Measurements from ENCODE around the gene LRTM2.
"Not testable (repeated sequence)": the region's sequence is repeated elsewhere in the genome, so short reads cannot be mapped to it uniquely, and the experiment has no call there.

Gene LRTM2

GRCh38 chr12:1811281-1811947 lies 9.0 kb upstream of the LRTM2 start:
- Histone ChIP-seq H3K4me3 (no peak overlapping the region), H3K4me1 (no peaks in the 10 kb centered on the region), H3K9me3 (no peaks in the 10 kb centered on the region), H3K27me3 (ENCODE audit: low read depth) (no peaks in the 10 kb centered on the region; the same call in 1 of the 2 replicates), H3K36me3 (replicated peaks) (no peaks in the 10 kb centered on the region)
- DNase-seq (ENCODE audit: low spot score in 2 of 2) = no peak
- in situ Hi-C loops (cut with MboI; ENCODE audit: low sequenced_read_pairs) = no loop called here

GRCh38 chr12:1811948-1812291 lies 8.4 kb upstream of the LRTM2 start:
- no peaks in the 10 kb centered on the region for H3K36me3 ChIP-seq (replicated peaks)
- in situ Hi-C loops (cut with MboI; ENCODE audit: low sequenced_read_pairs) = no loop called here
- H3K4me1 ChIP-seq = no peaks in the 10 kb centered on the region
- H3K9me3 ChIP-seq = no peaks in the 10 kb centered on the region
- no peaks in the 10 kb centered on the region; the same call in 1 of the 2 replicates for H3K27me3 ChIP-seq (ENCODE audit: low read depth)
- DNase-seq (ENCODE audit: low spot score in 2 of 2) = no peak
- H3K4me3 ChIP-seq = no peak overlapping the region

DNA sequence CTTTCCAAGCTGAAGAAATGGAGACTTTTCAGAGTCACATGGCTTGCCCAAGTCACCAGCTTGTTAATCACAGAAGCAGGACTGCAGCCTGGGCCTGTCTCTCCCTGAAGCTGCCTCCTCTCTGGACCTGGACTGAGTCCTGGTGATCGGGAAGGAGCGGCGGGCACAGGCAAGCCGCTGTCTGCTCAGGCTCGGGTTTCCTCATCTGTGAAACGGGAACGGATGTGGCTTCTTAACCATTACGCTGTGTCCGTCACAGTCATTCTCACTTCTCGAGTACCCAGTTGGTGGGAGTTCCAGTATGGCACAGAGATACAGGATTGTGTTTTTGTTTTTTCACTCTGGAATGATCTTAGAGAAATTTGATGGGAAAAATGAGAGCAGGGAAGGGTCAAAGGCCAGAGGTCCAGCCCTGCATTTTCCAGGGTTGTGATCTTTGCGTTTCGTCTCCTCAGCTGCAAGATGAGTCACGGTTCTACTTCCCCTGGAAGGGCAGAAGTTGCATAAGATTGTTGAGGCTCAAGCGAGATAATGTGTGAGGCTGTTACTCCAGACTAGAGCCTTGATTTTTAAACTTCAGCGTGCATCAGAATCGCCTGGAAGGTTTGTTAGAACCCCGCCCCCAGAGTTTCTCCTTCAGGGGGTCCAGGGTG lies 7.6 kb upstream of the LRTM2 start:
- no peak overlapping the region for H3K4me3 ChIP-seq
- DNase-seq (ENCODE audit: low spot score in 2 of 2) = no peak
- in situ Hi-C loops (cut with MboI; ENCODE audit: low sequenced_read_pairs) = no loop called here
- H3K9me3 ChIP-seq = no peaks in the 10 kb centered on the region
- H3K4me1 ChIP-seq = no peaks in the 10 kb centered on the region
- no peaks in the 10 kb centered on the region for H3K36me3 ChIP-seq (replicated peaks)
- no peaks in the 10 kb centered on the region; the same call in 1 of the 2 replicates for H3K27me3 ChIP-seq (ENCODE audit: low read depth)

DNA sequence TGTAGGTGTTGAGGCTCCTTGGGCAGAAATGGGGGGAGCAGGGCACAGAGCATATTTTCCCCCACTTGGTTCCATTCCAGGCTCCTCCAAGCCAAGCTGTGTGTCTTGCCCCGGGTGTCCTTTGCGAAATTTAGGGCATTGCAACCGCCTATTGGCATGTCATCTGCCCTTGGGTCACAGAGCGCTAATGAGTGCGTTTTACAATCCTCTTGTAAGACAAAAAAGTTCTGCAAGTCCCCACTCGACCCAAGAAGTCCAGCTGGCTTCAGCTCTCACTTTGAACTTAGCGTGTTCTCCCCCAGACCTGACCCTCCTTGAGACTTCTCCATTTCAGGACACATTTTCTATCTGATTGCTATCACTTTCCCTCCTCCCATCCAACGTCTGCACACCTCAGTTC lies 6.1 kb upstream of the LRTM2 start:
- no peak for DNase-seq (ENCODE audit: low spot score in 2 of 2)
- Histone ChIP-seq H3K27me3 (ENCODE audit: low read depth) (no peaks in the 10 kb centered on the region; the same call in 1 of the 2 replicates), H3K36me3 (replicated peaks) (no peaks in the 10 kb centered on the region), H3K9me3 (no peaks in the 10 kb centered on the region), H3K4me3 (no peak overlapping the region), H3K4me1 (no peaks in the 10 kb centered on the region)
- in situ Hi-C loops (cut with MboI; ENCODE audit: low sequenced_read_pairs) = no loop called here

DNA sequence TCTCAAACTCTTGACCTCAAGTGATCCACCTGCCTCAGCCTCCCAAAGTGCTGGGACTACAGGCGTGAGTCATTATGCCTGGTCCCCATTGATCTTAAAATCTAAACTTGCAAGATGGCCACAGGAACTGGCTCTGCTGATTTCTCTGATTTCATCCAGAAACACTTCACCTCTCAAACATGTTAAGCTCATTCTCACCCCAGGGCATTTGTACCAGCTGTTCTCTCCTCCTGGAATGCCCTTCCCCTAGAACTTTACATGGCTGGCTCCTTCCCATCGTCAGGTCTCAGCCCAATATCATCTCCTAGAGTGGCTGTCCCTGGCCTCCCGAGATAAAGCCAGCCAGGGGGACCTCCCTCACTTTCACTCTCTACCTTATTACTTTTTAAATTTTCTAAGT lies 5.3 kb upstream of the LRTM2 start:
- no peak for DNase-seq (ENCODE audit: low spot score in 2 of 2)
- Histone ChIP-seq H3K4me3 (no peak overlapping the region), H3K4me1 (no peaks in the 10 kb centered on the region), H3K36me3 (replicated peaks) (no peaks in the 10 kb centered on the region), H3K27me3 (ENCODE audit: low read depth) (no peaks in the 10 kb centered on the region; the same call in 1 of the 2 replicates), H3K9me3 (no peaks in the 10 kb centered on the region)
- in situ Hi-C loops (cut with MboI; ENCODE audit: low sequenced_read_pairs) = no loop called here

- H3K4me3 ChIP-seq = no peak overlapping the region
- DNase-seq (ENCODE audit: low spot score in 2 of 2) = no peak
- no peaks in the 10 kb centered on the region; the same call in 1 of the 2 replicates for H3K27me3 ChIP-seq (ENCODE audit: low read depth)
- in situ Hi-C loops (cut with MboI; ENCODE audit: low sequenced_read_pairs) = no loop called here
- H3K4me1 ChIP-seq = no peaks in the 10 kb centered on the region
- no peaks in the 10 kb centered on the region for H3K36me3 ChIP-seq (replicated peaks)
- H3K9me3 ChIP-seq = no peaks in the 10 kb centered on the region
These were observed 4.3 kb upstream of the LRTM2 start for GRCh38 chr12:1815814-1816729.

GRCh38 chr12:1816730-1817348 lies 3.5 kb upstream of the LRTM2 start:
- no peaks in the 10 kb centered on the region for H3K4me1 ChIP-seq
- in situ Hi-C loops (cut with MboI; ENCODE audit: low sequenced_read_pairs) = no loop called here

GRCh38 chr12:1817928-1818327 lies 2.4 kb upstream of the LRTM2 start:
- H3K4me1 ChIP-seq; H3K36me3 ChIP-seq (replicated peaks); H3K27me3 ChIP-seq (ENCODE audit: low read depth); in situ Hi-C loops (cut with MboI; ENCODE audit: low sequenced_read_pairs); H3K9me3 ChIP-seq; H3K4me3 ChIP-seq; DNase-seq (ENCODE audit: low spot score in 2 of 2): not testable (repeated sequence)

More at GRCh38 chr12:1816730-1817348, 3.5 kb upstream of the LRTM2 start:
- no peak overlapping the region for H3K4me3 ChIP-seq
- H3K27me3 ChIP-seq (ENCODE audit: low read depth) = no peaks in the 10 kb centered on the region; the same call in 1 of the 2 replicates
- no peaks in the 10 kb centered on the region for H3K36me3 ChIP-seq (replicated peaks)
- H3K9me3 ChIP-seq = no peaks in the 10 kb centered on the region
- DNase-seq (ENCODE audit: low spot score in 2 of 2) = no peak

DNA sequence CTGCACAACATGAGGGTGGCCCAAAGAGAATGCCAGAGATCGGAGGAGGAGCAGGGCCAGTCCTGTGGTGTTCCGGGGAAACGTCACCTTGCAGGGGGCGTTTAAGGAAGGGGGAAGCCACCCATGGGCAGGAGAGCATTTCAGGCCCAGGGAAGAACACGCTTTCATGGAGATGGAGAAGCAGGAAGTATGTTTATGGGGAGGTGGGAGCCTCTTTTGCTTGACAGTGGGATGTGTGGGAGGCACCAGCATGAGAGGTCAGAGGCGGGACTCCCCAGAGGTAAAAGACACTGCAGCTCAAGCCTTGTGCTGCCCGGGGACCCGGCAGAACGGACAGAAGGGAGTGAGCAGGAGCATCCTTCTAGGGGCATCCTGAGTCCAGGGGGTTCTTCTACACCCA lies 1.3 kb upstream of the LRTM2 start:
- no peaks in the 10 kb centered on the region for H3K9me3 ChIP-seq
- in situ Hi-C loops (cut with MboI; ENCODE audit: low sequenced_read_pairs) = no loop called here
- DNase-seq (ENCODE audit: low spot score in 2 of 2) = no peak
- H3K4me1 ChIP-seq = no peaks in the 10 kb centered on the region
- H3K27me3 ChIP-seq (ENCODE audit: low read depth) = no peaks in the 10 kb centered on the region; the same call in 1 of the 2 replicates
- H3K4me3 ChIP-seq = no peak overlapping the region
- no peaks in the 10 kb centered on the region for H3K36me3 ChIP-seq (replicated peaks)

DNA sequence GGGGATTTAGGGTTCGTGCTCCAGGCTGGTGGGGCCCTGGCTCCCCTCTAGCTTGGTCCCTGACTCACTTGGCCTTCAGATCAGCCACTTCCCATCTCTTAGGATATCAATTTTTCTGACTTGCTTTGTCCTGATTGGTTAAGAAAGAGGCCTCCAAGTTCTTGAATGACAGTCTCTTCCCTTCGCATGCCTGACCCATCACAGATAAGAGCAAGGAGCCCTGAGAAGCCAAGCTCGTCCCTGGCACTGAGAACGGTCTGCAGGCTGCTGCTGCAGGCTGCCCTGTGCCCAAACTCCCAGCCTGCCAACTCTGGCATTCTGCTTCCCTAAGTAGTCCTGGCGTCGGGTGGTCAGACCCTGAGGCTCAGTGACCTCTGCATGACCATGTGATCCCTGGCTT lies 794 bp upstream of the LRTM2 start:
- Histone ChIP-seq H3K4me3 (no peak overlapping the region), H3K27me3 (ENCODE audit: low read depth) (no peaks in the 10 kb centered on the region; the same call in 1 of the 2 replicates), H3K9me3 (no peaks in the 10 kb centered on the region), H3K4me1 (no peaks in the 10 kb centered on the region), H3K36me3 (replicated peaks) (no peaks in the 10 kb centered on the region)
- no peak for DNase-seq (ENCODE audit: low spot score in 2 of 2)
- in situ Hi-C loops (cut with MboI; ENCODE audit: low sequenced_read_pairs) = no loop called here

DNA sequence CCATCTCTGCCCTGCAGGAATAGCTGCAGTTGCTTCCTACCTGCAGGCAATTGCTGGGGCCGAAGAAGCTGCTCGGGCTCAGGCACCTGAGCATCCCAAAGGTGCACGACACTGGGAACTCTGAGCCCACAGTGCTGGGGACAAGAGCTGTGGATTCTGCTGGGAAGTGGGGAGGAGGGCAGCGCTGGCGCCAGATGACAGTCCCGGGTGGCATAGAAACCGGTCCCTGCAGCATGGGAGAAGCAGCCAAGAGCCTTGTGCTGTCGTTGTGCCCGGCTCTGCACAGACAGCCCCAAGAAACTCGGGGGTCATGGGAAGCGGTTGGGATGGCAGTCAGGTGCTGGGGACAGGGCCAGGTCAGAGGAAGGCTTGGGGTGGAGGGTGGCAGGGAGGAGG lies 529 bp downstream of the LRTM2 start:
- Histone ChIP-seq H3K4me3 (no peak overlapping the region), H3K9me3 (no peaks in the 10 kb centered on the region), H3K36me3 (replicated peaks) (no peaks in the 10 kb centered on the region), H3K4me1 (no peaks in the 10 kb centered on the region), H3K27me3 (ENCODE audit: low read depth) (no peaks in the 10 kb centered on the region; the same call in 1 of the 2 replicates)
- in situ Hi-C loops (cut with MboI; ENCODE audit: low sequenced_read_pairs) = no loop called here
- no peak for DNase-seq (ENCODE audit: low spot score in 2 of 2)

- no peak for DNase-seq (ENCODE audit: low spot score in 2 of 2)
- H3K36me3 ChIP-seq (replicated peaks) = no peaks in the 10 kb centered on the region
- in situ Hi-C loops (cut with MboI; ENCODE audit: low sequenced_read_pairs) = no loop called here
- H3K9me3 ChIP-seq = no peaks in the 10 kb centered on the region
- H3K4me1 ChIP-seq = no peaks in the 10 kb centered on the region
- H3K4me3 ChIP-seq = no peak overlapping the region
- H3K27me3 ChIP-seq (ENCODE audit: low read depth) = no peaks in the 10 kb centered on the region; the same call in 1 of the 2 replicates
These were observed 1.4 kb downstream of the LRTM2 start for GRCh38 chr12:1821805-1822204.

DNA sequence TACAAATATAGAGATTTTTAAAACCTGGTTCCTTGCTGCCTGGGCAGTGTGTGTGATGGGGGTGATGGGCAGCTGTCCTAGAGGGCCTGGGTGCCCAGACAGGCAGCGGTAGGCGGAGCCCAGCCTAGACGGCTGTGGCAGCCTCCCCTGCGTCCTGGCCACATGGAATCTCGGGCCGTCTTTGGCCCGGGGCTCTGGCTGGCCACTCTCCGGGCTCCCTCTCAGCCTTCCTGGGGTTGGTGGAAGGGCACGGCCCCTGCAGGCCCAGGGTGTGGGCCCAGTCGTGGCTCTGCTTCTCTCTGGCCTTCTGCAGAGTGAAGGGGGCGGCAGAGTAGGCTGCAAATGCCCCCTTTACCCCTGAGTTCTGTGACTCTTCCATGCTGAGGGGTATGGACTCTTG lies 2.3 kb downstream of the LRTM2 start:
- in situ Hi-C loops (cut with MboI; ENCODE audit: low sequenced_read_pairs) = no loop called here
- no peaks in the 10 kb centered on the region for H3K36me3 ChIP-seq (replicated peaks)
- no peaks in the 10 kb centered on the region; the same call in 1 of the 2 replicates for H3K27me3 ChIP-seq (ENCODE audit: low read depth)
- no peaks in the 10 kb centered on the region for H3K4me1 ChIP-seq
- no peak for DNase-seq (ENCODE audit: low spot score in 2 of 2)
- no peak overlapping the region for H3K4me3 ChIP-seq
- H3K9me3 ChIP-seq = no peaks in the 10 kb centered on the region

Measured in HAP-1 (cell line).